CD4-positive, alpha-beta T cell treated with Interleukin-4 for 1 hour (primary cell): ENCODE measurements around the gene SERP2.

Experiments used
- DNase-seq, 2 donors: peaks; one replicate each; pipeline ENCODE4 v3.0.0-alpha.2; 2020 to 2022

Gene SERP2

GRCh38 chr13:44413095-44413494, 39.5 kb downstream of the SERP2 start:
- no peak for DNase-seq

DNA sequence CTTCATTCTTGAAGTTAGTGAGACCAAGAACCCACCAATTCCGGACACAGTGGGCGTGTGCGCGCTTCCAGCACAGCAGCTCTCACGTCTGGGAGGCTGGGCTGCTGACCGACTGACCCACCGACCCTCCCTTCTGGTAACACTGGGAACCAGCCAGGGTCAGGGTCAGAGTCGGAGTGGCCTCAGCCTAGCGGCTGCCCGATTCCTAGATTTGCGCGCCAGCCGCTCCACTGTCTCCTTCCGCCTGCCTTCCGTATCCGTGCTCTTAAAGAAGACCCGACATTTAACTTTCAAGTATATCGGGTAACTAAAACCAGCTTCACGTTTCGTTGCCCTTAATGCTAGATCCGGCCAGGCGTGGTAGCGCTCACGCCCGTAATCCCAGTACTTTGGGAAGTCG, 41.1 kb downstream of the SERP2 start:
- no peak for DNase-seq

GRCh38 chr13:44415815-44416214, 42.2 kb downstream of the SERP2 start:
- no peak for DNase-seq

DNA sequence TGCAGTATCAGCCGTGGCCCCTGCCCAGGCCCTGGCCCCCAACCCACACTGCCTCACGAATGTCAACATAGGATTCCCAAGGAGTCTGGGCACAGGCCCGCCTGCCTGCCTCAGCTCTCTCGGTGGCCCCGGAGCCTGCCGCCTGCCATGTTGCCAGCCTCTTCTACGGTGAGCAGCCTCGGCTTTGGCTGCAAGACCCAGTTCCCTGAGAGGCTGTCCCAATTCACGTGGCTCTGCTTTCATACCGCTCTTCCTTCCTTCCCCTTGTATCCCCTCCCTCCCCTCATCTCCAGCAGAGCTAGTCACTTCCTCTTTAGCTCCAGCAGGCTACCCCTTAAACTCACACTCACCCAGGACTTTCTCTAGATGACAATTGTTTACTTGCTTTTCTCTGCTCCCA, 42.7 kb downstream of the SERP2 start:
- no peak for DNase-seq

- no peak for DNase-seq
These were observed 43.1 kb downstream of the SERP2 start for GRCh38 chr13:44416744-44417143.

- no peak for DNase-seq
These were observed 43.8 kb downstream of the SERP2 start for GRCh38 chr13:44417446-44417845.

DNA sequence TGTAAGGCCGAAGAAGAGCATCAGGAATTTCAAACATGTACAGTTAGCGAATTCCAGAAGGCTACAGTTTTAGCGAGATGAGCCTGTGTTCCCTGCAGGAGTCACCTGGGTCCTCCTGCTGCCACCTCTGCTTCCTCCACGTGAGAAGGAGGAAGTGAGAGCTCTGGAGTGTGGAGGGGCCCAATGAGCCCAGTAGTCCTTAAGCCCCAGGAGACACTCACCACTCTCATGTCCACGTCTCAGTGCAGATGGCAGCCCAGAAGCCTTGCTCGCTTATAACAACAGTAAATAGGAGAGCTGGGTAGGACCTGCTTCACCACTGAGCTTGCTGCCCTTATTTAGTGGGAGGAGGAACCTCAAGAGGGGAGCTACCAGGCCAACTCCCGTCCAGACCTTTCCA, 44.3 kb downstream of the SERP2 start:
- DNase-seq, result no peak

GRCh38 chr13:44420376-44421220, 47.0 kb downstream of the SERP2 start:
- DNase-seq, result no peak

DNA sequence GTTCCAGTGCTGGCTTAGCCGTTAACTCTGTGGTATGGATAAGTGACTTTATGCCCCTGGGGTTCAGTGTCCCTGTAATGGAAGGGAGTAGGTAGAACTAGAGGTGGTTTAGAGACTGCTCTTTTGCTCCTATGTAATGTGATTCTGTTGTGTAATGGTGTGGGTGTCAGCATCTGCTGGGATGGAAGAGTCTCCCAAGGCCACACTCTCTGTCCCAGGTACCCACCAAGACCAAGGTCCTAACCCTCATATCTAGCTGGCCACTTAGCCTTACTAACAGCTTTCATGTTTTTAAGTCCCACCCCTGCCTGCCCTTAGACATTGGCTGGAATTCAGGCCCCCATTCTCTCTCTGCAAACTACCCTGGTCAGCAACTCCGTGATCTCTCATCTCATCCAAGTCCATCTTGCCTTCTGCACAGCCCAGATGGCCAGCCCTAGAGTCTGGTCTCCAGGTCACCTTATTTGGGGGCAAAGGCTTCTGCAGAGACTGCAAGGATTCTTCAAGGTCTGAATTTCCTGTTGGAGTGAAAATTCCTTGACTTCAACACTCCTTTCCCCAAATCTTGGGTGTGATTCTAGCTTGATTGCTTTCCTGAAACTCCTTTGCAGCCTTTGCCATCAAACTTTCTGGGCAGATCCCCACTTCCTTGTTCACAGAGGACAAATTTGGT, 48.4 kb downstream of the SERP2 start:
- DNase-seq, result no peak

- DNase-seq, result no peak
These were observed 49.4 kb downstream of the SERP2 start for GRCh38 chr13:44422755-44423643.

DNA sequence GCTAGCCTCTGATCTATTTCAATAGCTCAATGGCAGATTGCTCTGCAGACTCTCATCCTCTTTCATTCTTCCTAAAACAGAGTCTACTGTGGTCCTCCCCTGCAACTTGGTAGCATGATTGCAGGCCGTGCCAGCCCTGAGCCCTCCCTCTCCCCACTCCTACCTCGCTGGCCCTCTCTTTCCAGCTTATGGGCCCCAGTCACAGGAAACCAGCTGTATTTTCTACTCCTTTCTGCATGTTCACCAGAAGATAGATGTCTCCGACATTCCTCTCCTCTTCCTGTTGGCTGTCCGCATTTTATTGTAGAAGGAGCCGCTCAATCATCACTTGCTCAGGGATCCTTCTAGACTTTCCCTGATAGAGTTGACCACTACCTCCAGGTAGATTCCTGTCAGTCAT, 50.2 kb downstream of the SERP2 start:
- no peak for DNase-seq

DNA sequence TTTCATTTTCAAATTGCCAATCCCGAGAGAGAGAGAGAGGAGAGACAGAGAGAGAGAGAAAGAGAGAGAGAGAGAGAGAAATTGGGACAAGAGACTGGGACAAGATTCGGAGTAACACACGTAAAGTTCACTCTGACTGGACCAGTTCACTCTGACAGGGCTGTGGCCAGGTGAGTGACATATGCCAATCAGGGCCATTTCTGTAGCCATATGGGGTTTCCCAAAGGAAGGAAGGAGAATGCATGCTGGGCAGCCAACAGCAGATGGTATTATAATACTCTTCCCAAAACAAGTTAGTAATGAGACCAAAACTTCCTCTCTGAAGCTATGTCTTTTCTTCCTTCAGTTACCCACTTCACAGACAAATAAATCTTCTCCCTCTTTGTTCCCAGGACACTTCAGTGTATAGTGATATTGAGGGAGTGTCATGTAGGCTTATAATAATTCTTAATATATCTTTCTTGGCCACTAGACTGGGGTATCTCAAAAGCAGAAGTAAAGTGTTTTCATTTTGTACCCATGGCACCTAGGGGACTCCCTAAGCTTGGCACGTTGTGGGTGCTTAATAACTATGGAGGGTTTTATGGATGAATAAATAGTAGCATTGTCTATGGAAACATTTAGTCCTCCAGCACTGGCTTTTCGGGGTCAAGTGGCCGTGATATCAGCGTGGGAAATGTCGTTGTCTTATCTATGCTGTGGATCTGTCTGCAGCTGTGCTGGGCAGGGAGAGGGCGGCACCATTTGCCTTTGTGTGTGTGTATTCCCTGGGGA, 51.6 kb downstream of the SERP2 start:
- no peak for DNase-seq

- DNase-seq, result no peak
These were observed 52.1 kb downstream of the SERP2 start for GRCh38 chr13:44425815-44426078.

DNA sequence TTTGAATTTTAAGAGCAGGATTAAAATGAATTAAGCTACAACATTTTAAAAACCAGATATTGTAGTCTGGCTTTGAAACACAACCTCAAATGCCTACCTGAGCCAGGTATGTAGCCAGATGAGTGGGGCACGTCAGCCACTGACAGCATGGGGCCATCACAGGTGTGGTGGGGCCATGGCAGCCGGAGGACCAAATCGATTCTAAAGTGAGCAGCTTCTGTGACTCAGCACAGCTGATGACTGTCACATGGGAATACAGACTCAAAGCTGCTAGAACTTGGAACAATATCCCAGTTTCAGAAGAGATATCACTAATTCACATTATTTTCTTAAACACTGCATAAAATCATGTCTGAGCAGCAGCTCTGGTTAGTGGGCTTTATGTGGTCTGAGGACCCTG, 52.8 kb downstream of the SERP2 start:
- DNase-seq, result no peak

DNA sequence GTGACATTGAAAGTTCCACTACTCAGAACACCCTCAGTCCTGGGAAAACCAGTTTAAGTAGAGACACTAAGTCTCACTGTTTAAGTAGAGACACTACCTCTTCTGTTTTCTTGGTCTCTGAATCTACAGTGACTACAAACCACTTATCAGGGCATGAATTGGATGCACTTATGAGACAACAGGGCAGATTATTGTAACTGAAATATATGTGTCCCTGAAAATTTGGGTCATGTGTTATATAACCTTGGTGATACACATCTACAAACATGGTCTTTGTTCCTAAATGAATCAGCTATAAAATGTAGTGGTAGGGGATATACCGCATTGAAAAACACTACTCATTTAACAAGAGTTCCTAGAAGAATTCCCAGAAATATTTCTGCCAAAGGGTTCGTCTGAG, 55.7 kb downstream of the SERP2 start:
- DNase-seq, result no peak

- DNase-seq, result no peak
These were observed 57.5 kb downstream of the SERP2 start for GRCh38 chr13:44431150-44431549.

DNA sequence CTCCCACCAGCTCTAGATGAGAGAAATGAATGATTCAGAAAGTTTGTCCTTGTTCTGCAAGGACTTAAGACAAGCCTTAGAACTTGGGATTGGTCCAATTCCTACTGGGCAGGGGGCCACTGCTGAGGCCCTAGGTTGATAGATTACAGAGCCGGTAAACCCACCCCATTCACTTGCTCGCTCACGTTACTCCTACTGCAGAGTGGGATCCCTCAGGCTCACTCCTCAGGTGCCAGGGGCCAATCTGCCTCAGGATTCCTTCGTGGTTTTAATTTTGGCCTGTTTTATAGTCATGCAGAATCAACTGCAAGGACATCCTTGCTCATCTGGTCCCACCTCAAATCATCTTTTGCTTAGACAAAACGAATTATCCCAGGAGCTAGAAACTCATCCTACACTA, 59.0 kb downstream of the SERP2 start:
- DNase-seq, result no peak

- no peak for DNase-seq
These were observed 60.5 kb downstream of the SERP2 start for GRCh38 chr13:44433863-44434765.

DNA sequence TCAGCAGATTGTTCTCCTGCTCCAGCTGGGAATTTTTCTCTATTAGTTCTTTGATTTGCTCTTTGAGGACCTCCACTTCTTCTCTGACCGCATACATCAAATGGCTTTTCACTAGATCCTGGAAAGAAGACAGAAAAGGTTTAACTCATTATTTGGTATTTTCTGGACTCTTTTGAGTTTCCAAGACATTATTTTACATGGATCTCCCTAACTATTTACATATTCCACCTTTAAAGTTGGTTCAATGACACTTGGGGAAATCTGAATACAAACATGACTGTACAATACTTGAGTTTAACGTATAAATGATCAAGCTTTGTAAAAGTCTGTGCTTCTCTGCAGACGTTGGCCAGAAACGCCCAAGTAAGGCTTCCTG, 61.1 kb downstream of the SERP2 start:
- no peak for DNase-seq

GRCh38 chr13:44435142-44435918, 61.7 kb downstream of the SERP2 start:
- peak; percentile 95 to 96 for DNase-seq

- no peak for DNase-seq
These were observed 62.4 kb downstream of the SERP2 start for GRCh38 chr13:44435919-44436510.
